NCI-H82 (cell line): ENCODE measurements around the gene POFUT1.
"Not testable (repeated sequence)": the region's sequence is repeated elsewhere in the genome, so short reads cannot be mapped to it uniquely, and the experiment has no call there.

Experiments used
- DNase-seq: peaks from one replicate; lab custom pipeline; 2025; lab: John Stamatoyannopoulos, UW

POFUT1 gene

DNA sequence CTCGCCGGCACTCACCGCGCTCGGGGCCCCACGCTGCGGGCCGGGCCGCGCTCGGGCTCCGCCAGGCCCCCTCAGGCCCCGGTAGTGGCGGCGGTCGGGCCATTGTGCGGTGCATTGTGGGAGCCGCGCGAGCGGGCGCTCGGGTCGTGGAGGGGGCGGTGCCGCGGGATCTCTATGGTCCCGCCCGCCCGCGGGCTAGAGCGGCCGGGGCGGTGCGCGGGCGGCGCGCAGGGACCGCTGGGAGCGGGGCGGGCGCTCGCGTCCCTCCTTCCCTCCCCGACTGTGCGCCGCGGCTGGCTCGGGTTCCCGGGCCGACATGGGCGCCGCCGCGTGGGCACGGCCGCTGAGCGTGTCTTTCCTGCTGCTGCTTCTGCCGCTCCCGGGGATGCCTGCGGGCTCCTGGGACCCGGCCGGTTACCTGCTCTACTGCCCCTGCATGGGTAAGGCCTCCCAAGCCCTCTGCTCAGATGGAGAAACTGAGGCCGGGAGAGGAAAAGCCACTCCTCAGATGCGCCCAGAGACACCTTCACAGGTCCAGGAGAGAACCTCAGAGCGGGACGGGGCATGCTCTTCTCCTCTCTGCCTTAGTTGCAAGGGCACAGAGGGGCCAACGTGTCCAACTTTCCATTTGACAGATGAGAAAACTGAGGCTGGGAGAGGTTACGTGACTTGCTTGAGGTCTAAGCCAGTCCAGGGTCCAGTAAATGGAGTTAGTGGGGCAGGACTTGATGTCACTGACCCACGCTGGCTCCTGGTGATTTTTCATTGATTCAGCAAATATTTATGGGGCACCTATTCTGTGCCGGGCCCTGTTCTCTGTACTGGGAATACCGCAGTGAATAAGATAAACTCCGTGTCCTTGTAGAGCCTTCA, at the start of gene POFUT1, which contains the start of gene PLAGL2:
TSS of gene POFUT1 (plus strand) at position 255 of the 873 bp plus-strand sequence. CDS start at position 317, 62 bp downstream.
TSS of gene PLAGL2 (minus strand) at position 118 of the 873 bp plus-strand sequence. CDS start 5,565 bp downstream, outside the sequence.
- DNase-seq, result peak; percentile 94

DNA sequence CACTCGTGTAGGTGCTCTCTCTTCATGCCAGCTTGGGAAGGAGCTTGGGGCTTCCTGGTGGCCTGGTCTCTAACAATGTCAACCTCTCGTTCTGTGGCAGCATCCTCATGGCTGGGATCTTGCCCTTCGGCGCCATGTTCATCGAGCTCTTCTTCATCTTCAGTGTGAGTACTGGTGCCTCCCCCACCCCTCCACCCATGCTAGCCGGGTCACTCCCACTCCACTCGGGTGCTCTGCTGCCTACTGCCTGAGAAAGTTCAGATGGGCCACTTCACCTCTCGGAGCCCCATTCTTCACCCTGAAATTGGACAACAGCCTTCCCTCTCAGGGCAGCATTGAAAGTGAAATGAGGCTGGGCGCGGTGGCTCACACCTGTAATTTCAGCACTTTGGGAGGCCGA, 49.3 kb upstream of the POFUT1 start:
- DNase-seq, result no peak

DNA sequence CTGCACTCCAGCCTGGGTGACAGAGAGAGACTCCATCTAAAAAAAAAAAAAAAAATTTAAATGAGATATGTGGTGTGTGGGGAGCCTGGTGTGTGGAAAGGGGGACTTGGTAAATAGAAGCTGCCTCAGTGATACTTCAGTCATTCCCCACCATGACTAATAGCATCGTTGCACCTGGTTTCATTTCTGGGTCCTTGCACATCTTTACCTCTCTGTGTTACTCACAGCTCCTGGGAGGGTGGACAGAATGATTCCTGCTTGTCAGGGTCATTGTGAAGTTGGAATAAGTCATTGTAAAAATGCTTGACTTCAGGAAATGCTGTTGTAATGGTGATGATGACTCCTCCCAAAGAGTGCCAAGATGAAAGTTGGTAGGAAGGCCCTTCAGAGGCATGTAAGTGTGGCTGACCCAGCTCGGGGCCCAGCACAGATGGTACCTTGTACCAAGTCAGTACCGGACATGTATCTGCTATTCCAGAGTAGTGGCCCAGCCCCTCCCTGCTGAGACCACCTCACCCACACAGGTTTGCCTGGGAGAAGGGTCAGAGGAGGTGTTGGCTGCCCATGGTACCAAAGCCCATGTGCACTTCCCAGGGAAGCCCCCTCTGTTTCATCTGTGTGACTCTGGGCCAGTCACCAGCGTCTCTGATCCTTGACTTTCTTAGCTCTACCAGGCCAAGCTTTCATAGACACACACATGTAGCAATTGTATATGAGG, 48.6 kb upstream of the POFUT1 start:
- DNase-seq, result no peak

DNA sequence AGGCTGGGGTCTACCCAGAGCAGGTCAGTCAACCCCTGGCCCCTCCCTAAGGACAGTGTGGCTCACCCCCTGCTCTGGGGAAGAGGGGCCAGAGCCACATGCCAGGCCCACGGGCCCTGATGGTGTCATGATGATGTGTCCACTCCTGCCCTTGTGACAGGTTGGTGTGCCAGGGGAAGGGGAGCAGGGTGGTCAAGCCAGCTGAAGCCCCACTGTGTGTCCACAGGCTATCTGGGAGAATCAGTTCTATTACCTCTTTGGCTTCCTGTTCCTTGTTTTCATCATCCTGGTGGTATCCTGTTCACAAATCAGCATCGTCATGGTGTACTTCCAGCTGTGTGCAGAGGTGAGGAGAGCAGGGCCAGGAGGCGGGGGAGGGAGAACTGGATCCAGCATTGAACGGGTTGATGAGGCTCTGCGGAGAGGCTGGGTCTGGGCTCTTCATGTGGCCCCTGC, 47.9 kb upstream of the POFUT1 start:
- DNase-seq, result no peak

DNA sequence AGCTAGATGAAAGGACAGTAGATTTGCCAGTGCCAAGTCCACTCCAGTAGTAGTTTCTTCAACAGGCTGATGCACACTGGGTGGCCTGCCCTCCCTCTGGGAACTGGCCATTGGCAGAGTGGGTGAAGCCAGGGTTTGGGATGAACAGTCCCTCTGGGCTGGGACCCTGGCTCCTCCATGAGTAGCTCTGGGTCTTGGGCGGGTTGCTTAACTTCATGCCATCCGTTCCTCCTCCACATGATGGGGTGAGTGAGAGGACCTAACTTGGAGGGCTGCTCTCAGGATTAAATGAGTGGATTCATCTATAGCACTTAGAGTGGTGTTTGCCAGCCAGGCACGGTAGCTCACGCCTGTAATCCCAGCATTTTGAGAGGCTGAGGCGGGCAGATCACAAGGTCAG, 47.3 kb upstream of the POFUT1 start:
- DNase-seq, result no peak

DNA sequence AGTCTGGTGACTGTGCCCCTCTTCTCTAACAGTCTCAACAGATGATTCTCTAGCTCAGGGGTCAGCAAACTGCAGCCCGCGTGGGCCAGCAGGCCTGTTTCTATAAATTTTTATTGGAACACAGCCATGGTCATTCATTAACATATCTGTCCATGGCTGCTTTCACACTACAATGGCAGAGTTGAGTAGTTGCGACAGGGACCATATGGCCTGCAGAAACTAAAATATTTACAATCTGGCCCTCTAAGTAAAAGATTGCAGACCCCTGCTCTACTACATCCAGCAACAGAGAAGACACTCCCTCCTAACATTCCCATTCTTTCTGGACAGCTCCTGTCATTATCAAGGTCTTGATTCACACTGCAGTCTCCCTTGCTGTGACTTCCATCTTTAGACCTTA, 45.3 kb upstream of the POFUT1 start:
- DNase-seq, result no peak

DNA sequence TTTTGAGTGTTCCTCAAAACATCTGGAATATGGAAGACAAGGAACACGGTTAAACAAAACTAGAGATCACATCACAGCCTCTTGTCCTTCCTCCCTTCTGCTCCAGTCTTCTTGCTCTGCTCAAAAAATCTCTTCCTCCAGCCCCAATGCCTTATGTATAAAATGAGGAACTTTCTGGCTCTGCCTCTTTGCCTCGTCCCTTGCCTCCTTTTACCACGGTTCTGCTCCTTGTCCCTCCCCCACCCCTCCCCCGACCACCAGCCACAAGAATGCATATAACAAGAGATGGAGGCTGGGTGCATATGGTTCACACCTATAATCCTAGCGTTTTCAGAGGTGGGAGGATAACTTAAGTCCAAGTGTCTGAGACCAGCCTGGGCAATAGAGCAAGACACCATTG, 43.7 kb upstream of the POFUT1 start:
- DNase-seq, result no peak

DNA sequence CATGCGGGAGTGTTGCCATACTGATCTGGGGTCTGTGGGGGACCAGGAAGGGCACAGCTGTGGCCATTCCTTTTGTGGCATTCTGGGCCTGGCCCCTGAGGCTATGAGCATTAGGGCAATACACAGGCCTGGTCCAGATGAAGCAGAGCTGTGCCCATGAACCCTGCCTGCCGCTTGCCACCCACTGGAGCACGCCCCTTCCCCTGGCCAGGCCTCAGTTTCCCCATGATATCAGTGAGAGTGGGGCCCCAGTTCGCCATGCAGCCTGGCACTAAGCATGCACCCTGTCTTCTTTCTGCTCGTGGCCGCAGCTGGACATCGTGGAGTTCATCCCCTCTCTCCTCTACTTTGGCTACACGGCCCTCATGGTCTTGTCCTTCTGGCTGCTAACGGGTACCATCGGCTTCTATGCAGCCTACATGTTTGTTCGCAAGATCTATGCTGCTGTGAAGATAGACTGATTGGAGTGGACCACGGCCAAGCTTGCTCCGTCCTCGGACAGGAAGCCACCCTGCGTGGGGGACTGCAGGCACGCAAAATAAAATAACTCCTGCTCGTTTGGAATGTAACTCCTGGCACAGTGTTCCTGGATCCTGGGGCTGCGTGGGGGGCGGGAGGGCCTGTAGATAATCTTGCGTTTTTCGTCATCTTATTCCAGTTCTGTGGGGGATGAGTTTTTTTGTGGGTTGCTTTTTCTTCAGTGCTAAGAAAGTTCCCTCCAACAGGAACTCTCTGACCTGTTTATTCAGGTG, 42.5 kb upstream of the POFUT1 start:
- no peak for DNase-seq

DNA sequence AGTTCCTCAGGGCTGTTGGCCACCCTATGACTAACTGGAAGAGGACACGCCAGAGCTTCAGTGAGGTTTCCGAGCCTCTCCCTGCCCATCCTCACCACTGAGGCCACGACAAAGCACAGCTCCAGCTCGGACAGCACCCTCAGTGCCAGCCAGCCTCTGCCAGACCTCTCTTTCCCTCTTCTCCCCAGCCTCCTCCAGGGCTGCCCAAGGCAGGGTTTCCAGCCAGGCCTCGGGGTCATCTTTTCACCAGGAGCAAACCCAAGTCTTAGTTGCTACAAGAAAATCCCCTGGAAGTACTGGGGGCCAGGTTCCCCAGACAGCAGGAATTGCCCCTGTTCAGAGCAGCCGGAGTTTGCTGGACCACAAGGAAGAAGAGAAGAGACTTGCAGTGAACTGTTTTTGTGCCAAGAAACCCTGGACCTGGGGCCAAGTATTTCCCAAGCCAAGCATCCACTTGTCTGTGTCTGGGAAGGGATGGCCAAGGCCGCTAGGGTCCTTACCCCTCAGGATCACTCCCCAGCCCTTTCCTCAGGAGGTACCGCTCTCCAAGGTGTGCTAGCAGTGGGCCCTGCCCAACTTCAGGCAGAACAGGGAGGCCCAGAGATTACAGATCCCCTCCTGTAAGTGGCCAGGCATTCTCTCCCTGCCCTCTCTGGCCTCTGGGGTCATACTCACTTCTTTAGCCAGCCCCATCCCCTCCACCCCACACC, 41.7 kb upstream of the POFUT1 start:
- DNase-seq, result no peak

DNA sequence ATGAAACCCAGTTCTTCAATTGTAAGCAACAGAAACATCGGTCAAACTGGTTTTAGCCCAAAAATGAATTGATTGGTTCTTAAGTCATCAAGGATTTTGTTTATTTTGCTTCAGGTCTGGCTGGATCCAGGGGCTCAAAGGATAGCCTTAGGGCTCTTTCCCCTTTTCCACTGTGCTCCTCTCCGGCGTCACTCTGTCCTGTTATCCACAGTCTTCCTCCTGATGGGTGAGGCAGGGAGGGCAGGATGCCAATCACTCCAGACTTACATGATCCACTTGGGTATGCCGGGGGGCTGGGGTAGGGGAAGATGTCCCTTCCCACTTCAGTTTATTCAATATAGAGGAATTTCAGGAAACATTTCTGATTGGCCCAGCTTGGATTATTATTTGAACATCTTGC, 40.1 kb upstream of the POFUT1 start:
- DNase-seq, result no peak

DNA sequence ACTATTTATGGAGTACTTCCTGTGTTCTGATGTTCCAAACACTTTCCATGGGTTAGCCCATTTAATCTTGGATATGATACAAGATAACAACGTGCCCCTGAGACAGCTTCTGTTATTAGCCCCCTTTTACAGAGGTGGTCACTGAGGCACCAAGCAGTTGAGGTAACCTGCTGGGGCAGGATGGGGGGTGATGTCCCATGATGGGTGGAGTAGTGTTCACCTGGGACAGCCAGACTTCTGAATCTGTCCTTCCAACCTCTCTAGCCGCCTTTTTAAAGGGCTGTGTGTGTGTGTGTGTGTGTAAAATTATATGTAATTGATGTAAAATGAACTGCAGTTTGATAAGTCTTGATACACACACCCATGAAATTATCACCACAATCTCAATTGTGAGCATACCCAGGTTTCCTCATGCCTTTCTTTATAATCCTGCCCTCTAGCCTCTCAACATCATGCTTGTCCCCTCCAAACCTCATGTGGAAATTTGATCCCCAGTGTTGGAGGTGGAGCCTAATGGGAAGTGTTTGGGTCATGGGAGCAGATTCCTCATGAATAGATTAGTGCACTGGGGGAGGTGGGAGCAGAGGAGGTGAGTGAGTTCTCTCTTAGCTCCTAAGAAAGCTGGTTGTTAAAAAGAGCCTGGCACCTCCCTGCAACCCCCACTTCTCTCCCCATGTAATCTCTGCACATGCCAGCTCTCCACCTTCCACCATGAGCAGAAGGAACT, 39.3 kb upstream of the POFUT1 start:
- peak; percentile 77 for DNase-seq

DNA sequence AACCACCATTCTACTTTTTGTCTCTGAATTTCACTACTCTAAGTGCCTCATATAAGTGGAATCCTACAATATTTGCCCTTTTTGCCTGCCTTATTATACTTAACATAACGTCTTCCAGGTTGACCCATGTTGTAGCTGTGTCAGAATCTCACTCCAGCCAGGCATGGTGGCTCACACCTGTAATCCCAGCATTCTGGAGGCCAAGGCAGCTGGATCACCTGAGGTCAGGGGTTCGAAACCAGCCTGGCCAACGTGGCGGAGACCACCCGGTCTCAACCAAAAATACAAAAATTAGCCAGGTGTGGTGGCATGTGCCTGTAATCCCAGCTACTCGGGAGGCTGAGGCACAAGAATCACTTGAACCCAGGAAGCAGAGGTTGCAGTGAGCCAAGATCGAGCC, 30.0 kb upstream of the POFUT1 start:
- DNase-seq, result not testable (repeated sequence)

DNA sequence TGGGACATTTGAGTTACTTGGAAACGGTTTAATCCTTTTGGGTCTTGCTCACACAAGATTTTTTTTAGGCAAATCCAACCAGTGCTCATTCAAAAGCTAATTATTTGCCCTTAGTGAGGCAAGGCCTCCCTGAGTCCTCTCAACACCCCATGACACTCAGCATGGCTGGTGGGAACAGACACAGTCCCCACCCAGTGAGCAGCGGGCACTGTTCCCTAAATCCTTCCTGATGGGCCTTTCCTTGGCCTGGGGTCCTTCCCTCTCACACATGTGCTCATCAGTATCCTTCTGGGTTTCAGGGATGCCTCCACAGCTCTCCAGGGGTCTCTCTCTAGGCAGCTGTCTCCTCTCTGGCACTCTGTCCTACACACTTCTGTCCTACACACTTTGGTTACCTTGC, 28.2 kb upstream of the POFUT1 start:
- DNase-seq, result peak; percentile 45

DNA sequence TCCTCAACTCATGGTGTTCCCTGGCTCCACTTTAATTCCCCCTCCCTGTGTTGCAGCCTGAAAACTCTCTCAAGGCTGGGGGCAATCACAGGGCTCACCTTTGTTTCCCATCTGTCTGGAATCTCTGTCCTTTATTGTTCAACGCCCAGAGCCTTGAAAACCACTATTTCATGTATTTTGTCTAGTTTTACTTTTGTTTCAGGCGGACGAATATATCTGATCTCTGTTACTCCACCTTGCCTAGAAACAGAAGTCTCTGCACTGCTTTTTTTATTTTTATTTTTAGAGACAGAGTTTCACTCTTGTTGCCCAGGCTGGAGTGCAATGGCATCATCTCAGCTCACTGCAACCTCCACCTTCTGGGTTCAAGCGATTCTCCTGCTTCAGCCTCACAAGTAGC, 27.7 kb upstream of the POFUT1 start:
- no peak for DNase-seq

DNA sequence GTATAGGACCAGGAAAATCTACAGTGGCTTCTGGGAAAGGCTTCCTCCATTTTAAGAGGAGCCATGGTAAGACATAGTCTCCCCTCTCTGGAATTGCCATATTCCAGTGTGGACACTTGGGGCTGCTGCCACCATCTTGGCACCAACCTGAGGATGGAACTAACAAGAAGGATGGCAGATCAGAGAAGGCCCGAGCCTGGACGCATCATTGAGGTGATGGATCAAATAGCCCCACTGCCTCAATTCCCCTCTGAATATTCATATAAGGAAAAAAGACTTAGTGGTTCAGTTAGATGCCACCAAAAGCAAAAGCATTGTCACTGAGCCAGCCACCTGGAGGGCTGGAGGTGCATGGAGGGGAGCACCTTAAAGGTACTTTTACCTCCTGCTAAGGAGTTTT, 26.1 kb upstream of the POFUT1 start:
- DNase-seq, result no peak

DNA sequence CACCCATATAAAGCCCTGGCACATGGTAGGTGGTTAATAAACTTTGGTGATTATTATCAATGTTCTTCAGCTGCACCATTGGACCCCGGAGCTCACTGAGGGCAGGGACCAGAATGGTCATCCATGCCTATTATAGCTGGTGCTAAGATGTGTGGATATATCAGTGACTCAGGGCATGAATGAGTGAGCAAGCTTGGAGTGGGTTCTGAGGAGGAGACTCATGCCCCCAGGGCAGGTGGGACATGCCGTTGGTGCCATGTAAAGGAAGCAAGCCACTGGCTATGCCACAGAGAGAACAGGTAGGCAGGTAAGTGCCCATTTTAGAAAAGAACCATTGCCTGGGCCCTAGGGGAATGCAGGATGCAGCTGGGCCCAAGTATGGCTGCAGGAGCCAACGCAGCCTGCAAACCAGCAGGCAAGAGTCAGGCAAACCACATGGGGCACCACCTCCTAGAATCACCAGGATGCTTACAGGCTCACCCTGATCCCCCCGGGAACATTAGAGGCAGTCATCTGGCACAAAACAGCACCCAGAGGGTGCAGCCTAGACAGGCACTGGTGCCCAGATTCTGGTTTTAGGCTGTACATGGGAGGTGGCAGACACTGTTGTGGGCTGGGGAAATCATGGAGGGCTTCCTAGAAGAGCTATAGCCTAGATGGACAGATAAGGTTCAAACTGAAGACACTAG, 23.6 kb upstream of the POFUT1 start:
- no peak for DNase-seq

DNA sequence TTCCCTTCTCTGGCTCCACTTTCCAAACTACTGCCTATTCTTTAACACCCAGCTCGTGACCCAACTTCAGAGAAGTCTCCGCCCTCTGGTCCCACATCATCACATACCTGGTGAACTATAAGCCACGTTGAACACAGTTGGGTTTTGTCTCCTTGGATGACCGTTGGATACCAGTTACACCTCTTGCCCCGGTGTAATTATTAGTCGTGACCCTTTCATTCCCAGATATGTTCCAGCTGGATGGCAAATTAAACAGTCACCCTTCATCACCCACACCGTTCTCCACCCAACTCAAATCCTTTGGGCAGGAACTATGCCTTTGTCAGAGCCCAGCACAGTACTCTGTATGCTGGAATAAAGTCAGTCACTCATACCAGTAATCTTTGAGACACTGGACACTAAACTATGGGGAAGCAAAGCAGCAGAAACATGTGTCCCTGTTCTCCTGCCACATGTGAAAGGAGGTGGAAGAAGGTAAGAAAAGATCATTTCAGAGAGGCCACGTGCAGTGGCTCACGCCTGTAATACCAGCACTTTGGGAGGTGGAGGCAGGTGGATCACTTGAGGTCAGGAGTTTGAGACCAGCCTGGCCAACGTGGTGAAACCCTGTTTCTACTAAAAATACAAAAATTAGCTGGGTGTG, 22.6 kb upstream of the POFUT1 start:
- no peak for DNase-seq

DNA sequence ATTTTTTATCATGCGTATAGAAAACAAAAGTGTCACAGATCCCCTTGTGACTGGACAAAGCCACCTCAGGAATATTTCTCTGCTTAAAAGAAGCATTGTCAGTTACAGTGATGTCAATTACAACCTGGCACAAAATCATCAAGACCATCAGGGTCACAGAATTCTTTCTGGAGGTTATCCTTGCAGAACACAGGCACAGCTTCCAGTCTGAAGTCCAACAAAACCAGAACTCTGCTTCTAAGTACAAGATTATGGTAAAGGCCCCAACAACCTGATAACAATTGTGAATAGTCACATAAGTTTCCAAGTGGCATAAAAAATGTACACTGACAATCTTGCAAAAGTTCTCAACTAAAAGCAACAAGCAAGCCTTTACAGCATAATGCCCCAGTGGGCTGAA, 21.2 kb upstream of the POFUT1 start:
- DNase-seq, result no peak

DNA sequence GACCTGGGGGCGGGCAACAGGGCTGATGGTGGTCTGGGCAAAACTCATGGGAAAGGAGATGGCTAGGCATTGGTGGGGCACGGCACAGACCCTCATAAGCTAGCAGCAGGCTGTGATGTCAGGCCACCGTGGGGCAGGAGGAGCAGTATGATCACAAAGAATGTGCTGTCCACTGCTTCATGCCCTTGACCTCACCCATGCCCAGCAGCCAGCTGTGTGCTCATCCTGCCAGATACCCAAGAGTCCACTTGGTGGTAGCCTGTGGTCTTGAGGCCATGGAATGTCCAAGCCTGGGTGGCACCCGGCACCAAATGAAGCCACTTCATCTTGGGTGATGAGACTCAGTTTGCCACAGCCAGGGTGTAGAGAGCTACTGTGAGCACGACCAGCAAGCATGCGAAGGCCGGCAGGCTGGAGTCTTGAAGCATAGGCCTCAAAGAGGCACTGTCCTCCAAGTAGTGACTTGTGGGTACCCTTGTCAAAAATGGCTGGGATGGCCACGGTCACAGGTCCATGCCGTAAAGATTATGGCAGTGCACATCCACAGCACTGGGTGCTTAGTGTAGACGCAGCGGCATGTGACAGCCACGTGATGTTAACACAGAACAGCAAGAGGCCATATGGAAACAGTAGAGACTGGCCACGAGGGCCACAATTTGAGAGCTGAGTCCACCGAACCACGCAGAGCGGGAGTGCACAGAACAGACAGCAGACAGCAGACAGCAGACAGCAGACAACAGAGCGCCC, 19.1 kb upstream of the POFUT1 start:
- DNase-seq, result no peak

DNA sequence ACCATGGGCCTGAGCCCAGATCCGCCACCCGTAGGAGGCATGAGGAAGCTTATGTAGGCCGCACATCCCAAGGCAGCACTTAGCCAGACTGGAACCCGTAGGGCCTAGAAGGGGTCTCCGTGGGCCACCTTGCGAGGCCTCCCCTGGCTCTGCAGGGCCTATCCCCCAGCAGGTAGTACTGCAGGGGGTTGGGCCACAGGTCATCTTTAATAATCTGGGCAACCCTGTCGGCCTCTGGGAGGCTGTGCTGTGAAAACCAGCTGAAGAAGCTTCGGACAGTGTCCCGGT, 18.6 kb upstream of the POFUT1 start:
- DNase-seq, result no peak
